GM18858 (cell line): ENCODE data around the gene LINC00305.

Source experiments
- ATAC-seq: cut with Tn5 transposase; IDR thresholded peaks from one replicate; pipeline ENCODE4 v1.9.1; 2021; ENCODE audit not compliant: unreplicated experiment

The LINC00305 gene

DNA sequence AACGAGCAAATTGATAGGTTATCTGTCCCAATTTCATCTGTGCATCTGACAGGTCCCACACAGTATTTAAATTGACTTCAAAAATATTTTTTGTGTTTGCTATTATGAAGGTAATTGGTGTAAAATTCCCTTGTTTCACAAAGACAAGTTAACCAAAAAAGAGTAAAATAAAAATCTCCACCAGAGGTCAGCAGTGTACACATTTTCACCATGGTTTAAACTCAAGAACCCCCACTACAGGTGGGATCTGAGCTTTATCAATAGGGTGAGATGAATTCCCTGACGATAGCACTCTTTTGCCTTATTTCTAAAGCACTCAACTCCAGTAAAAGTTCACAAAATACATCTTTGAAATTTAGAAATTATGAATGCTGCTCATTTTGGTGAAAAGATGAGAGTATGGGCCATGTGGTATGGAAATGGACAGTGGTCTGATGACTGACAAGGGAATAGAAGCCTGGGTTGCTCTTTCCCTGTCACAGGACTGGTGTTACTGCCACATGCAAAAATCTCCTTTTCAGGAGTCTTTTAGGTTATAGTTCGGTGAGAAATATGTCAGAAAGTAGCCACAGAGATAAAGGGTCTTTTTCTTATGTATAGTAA is 111.0 kb downstream of the LINC00305 start:
- ATAC-seq, result peak; percentile 68

DNA sequence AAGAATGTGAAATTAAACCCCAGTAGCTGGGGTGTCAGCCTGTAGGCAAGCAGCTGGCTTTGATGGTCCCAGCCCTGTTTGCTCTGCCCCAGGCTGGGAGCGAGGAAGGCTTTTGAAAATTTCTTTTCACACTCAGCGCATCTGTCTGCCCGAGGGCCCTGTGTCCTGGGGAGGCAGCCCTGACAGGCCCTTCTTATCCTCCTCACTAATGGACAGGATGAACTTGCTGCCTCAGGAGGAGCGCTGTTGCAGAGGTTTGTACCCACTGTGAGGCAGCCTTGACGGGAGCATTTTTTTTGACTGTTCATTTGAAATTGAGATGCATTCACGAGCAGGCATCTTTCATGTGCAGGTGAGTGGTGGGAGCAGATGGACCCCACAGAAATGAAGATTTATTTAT is 116.6 kb downstream of the LINC00305 start:
- ATAC-seq, result no peak

DNA sequence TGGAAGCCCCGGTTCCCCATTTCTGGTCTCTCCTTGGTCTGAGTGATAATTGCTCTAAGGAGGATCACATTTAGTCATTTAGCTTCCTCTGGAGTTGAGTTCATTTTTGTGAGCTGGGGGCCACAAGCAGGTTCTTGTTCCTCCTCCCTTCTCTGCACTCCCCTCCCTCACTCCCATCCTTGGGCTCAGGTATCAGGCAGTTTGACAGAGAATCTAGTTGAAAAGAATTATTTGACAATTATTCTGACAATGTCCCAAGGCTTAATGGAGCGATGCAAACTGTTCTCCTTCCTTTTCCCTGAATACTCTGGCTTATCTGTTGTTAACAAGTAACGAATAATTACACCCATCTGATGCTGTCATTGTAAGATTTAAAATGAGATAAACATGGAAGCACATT is 117.5 kb downstream of the LINC00305 start:
- no peak for ATAC-seq
